GM18526 (cell line): ENCODE results near the gene SYCE3.

Source experiments
- POLR2A ChIP-seq: IDR thresholded peaks from 3 replicates; pipeline ENCODE4 v1.6.1; 2011; ENCODE audit not compliant: insufficient read length; ENCODE audit errors: extremely low read depth

Gene SYCE3

GRCh38 chr22:50507991-50508884 is 54.5 kb downstream of the SYCE3 start, which contains the start of gene NCAPH2:
Gene NCAPH2, plus strand, starts transcription at chr22:50508224. Its CDS starts 114 bp downstream, at chr22:50508338.
- peak; percentile 83 for TF ChIP-seq POLR2A

- peak; percentile 76 for TF ChIP-seq POLR2A
These were observed 55.2 kb downstream of the SYCE3 start, which contains the start of gene LMF2 for GRCh38 chr22:50507421-50507990. Gene LMF2, minus strand, starts transcription at chr22:50507702. Its CDS starts 27 bp downstream, at chr22:50507675.

- TF ChIP-seq POLR2A = no peak
These were observed 55.9 kb downstream of the SYCE3 start for GRCh38 chr22:50506611-50507420.

- TF ChIP-seq POLR2A = no peak
These were observed 56.7 kb downstream of the SYCE3 start for GRCh38 chr22:50505776-50506610.

GRCh38 chr22:50505276-50505775 is 57.4 kb downstream of the SYCE3 start:
- no peak for TF ChIP-seq POLR2A

- no peak for TF ChIP-seq POLR2A
These were observed 58.1 kb downstream of the SYCE3 start for GRCh38 chr22:50504369-50505211.

GRCh38 chr22:50503475-50504145 is 59.1 kb downstream of the SYCE3 start:
- no peak for TF ChIP-seq POLR2A

- no peak for TF ChIP-seq POLR2A
These were observed 59.9 kb downstream of the SYCE3 start for GRCh38 chr22:50502628-50503474.

- no peak for TF ChIP-seq POLR2A
These were observed 60.6 kb downstream of the SYCE3 start for GRCh38 chr22:50502096-50502495.
